CD4-positive, alpha-beta T cell treated with Interleukin-6 at 100 ng/mL for 8 hours (primary cell): ENCODE measurements around the gene NDOR1.

Experiments used
- DNase-seq: peaks from one replicate; pipeline ENCODE4 v3.0.0-alpha.2; 2020; ENCODE audit warnings: mixed read lengths, low spot score

The NDOR1 gene

GRCh38 chr9:137182836-137183235 is 22.7 kb upstream of the NDOR1 start:
- no peak for DNase-seq

- no peak for DNase-seq
These were observed 21.4 kb upstream of the NDOR1 start for GRCh38 chr9:137183980-137184595.

DNA sequence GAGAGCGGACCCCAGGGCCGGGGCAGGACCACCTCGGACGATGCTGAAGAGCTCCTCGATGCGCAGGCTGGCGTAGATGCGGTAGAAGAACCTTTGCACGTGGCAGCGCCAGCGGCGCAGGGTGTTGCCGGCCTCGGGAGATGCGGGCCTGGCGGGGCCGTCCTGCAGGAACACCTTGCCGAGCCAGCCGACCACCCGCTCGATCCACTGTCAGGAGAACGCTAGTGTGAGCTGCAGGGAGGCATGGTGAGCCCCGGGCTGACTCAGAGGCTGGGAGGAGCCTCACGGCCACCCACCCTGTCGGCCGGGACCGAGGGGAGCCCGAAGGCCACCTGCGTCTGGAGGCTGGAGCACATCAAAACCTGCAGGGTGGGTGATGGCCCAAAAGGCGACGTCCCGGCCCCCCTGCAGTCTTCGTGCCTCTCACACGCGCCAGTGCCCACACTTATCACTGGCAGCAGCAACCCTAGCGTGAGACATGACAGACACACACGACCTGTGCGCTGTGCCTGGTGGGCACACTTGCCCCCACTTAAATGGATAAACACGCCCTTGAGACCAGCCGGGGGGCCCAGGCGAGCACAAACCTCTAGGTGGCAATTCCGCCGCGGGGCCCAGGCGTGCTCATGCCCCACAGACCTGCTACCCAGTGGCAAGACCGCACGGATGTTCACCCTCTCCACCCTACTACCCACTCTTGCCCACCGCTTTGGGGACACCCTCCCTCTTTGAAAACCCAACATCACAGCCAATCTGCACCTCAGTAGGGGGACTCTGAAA is 20.4 kb upstream of the NDOR1 start:
- DNase-seq = no peak

- DNase-seq = no peak
These were observed 19.6 kb upstream of the NDOR1 start for GRCh38 chr9:137185921-137186320.

- no peak for DNase-seq
These were observed 19.1 kb upstream of the NDOR1 start for GRCh38 chr9:137186385-137186784.

- no peak for DNase-seq
These were observed 18.1 kb upstream of the NDOR1 start for GRCh38 chr9:137187386-137187785.

DNA sequence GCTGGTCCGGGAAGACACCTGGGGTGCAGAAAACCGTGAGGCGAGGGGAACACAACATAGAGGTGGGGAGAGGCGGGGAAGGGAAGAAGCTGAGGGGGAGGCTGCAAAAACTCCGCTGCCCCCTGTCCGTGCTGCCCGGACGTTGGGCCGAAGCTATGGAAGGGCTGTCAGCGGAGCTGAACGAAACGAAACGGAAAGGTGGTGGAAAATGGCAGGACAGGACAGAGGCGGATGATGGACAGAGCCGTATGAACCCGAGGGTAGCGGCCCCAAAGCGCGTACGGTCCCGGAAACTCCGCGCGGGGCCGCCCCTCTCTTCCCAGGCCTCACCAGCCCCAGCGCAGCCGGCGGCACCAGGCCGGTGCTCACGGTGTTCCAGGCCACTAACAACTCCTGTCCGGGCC is 17.4 kb upstream of the NDOR1 start:
- no peak for DNase-seq

DNA sequence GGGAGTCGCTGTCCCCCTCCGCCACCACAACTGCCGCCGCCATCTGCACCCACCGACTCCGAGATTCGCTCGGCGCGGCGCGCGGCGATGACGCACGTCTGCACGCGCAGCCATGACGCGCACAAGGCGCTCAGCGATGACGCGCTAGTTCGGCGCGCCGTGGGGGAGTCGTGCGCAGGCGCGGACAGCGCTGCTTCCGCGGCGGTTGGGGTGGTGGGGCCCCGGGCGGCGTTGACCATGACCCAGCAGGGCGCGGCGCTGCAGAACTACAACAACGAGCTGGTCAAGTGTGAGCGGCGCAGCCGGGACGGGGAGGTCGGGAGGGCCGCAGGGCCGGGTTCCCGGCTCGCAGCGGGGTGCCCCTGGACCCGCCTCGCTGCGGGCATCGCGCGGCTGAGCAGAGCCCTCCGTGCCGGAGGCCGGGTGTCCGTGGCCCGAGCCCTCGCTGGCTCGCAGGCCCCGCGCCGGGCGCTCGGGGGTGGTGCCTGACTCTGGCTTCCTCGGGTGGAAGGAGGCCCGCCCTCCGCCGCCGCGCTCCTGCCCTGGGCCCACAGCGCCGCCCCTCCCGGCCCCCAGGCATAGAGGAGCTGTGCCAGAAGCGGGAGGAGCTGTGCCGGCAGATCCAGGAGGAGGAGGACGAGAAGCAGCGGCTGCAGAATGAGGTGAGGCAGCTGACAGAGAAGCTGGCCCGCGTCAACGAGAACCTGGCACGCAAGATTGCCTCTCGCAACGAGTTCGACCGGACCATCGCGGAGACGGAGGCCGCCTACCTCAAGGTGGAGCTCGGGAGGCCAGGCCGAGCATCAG is 16.8 kb upstream of the NDOR1 start, which contains the start of the genes ANAPC2 and SSNA1:
ANAPC2 (minus strand) TSS at position 71 of the 807 bp plus-strand sequence; CDS start at position 43, 28 bp downstream.
SSNA1 (plus strand) TSS at position 187 of the 807 bp plus-strand sequence; CDS start at position 238, 51 bp downstream.
- DNase-seq = peak; percentile 88

DNA sequence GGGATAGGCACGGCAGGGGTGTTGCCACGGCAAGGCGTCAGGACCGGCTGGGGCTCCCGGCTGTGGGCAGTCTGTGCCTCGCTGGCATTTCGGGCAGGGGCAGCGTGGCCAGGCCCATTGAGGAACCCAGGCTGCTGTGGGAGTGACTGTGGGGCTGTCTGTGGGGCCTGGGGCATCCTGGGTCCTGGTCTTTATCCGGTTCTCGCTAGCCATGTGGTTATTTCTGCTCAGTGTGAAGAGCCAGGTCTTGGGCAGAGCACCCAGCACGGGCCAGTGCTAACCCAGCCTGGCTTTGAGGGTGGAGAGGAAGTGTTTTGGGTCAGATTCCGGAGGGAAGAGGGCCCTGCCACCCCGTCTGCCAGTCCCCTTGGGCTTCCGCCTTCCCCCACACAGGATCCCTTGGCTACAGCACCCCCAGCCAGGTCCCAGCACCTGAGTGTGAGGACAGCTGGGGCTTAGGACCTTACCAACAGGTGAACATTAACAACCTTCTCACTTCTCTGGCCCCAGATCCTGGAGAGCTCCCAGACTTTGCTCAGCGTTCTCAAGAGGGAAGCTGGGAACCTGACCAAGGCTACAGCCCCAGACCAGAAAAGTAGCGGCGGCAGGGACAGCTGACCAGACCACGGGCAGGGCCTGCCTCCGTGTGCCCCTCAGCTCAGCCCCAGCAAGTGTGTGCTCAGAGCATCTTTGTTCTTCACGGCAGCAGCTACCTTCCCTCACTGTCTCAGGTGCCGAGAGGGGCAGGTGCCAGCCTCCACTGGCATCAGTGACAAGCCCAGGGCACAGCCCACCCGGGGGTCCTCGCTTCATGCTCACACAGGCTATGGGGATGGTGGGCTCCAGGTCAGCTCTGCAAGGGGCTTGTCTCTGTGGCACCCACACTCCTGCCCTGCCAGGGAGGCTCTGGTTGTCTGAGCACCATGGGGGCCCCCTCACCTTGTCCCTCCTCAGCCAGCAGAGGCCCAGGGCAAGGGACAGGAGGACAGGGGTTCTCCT is 15.9 kb upstream of the NDOR1 start:
- no peak for DNase-seq

- no peak for DNase-seq
These were observed 15.1 kb upstream of the NDOR1 start for GRCh38 chr9:137190315-137190856.

DNA sequence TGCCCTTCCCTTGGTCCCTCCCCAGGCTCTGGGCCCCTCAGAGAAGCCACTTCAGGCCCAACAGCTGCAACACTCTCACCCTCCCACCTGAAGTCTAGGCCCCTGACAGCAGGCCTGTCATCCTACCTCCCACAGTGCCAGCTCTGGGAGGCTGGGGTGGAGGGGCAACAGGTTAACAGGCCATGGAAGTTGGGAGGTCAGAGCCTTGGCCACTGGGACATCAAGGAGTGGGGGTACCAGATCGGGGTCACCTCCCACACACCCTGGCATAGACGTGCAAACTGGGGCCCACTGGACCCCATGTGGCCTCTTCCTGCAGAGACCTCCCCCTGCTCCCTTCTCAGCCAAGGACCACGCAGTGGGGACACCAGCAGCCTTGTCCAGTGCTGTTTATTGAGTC is 14.3 kb upstream of the NDOR1 start:
- no peak for DNase-seq

- no peak for DNase-seq
These were observed 13.6 kb upstream of the NDOR1 start for GRCh38 chr9:137191691-137192447.

GRCh38 chr9:137192448-137192780 is 13.1 kb upstream of the NDOR1 start:
- no peak for DNase-seq

- no peak for DNase-seq
These were observed 12.6 kb upstream of the NDOR1 start for GRCh38 chr9:137192859-137193258.

DNA sequence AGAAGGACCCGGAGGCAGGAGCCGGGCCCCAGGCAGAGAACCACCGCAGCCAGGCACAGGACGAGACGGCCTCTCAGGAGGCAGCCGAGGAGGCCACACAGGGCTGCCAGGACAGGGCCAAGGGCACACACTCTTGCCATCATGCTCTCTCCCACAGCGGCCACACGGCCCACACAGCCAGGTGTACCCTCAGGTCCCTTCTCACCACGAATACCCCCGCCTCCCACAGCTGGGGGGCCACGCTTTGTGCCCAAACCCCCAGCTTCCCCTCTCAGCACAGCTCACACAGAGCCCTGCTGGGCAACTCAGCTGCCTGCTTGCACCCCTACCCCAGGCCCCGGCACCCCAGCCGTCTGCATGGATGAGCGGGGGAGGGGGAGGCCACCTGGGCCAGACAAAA is 11.7 kb upstream of the NDOR1 start:
- no peak for DNase-seq

- DNase-seq = no peak
These were observed 11.1 kb upstream of the NDOR1 start for GRCh38 chr9:137194388-137194787.

DNA sequence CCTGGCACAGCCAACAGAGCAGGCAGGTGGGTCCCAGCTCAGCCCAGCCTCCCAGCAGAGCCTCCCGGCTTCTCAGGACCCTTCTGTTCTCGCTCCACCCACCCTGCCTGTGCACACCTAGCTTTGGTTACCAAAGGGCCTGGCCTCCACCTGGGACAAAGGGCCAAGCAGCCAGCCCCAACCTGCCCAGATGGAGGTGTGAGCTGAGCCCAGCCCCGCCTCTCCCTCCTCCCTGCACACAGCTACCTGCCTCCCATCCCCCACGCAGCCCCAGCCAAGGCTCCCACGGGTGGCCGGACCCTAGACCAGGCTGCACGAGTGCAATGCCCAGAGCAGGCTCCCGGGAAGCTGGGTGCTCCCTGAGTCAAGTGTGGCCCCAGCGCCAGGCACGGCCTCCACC is 10.6 kb upstream of the NDOR1 start:
- DNase-seq = no peak

- no peak for DNase-seq
These were observed 9.8 kb upstream of the NDOR1 start for GRCh38 chr9:137195525-137196220.

DNA sequence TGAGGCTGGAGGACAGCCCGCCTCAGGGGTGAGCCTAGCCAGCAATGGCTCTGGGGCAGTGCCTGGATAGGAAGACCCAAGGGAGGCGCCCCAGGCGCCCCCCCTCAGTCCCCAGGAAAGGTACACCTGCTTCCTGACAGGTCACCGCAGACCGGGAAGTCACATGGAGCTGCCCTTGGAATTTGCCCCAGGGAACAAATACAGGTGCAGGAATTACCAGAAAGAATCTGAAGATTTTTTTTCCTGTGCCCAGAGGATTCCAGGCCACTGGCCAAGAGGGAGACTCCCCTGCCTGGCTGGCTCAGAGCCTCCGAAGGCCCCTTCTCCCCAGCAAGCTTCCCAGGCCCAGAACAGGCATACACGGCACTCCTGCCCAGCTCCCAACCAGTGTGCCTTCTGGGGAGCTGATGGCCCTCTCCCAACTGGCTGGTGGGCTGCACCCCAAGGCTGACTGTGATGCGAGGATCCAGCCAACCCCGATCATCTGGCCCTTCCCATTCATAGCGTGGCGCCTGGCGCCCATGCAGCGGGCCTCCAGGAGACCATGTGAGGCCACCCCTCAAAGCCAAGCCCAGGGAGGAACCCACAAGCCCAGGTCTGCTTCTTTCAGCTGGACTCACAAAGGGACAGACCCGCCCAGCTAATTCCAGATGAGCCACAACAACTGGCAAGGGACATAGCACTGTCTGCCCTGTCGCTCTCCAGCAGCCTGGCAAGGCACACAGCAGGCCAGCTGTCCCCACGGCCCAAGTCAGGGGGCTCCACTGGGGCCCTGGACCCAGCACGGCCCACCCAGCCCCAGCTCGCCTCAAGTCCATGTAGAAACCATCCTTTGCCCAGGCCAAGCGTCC is 7.2 kb upstream of the NDOR1 start:
- no peak for DNase-seq
